HEK293 (cell line): ENCODE measurements around the gene VILL.

Experiments
- BCL11A ChIP-seq: fragments of 450-650 bp; formaldehyde crosslinking; IDR thresholded peaks from 2 replicates; pipeline ENCODE4 v1.5.1; 2016; ENCODE audit warnings: low read depth, missing biosample characterization, missing genetic modification characterization
- CTCF ChIP-seq: fragments of 450-650 bp; formaldehyde crosslinking; IDR thresholded peaks from 2 replicates; pipeline ENCODE4 v1.5.1; 2016; ENCODE audit warnings: missing biosample characterization, missing genetic modification characterization
- HOXA7 ChIP-seq: sonication (generic); formaldehyde crosslinking; IDR thresholded peaks from 2 replicates; pipeline ENCODE4 v1.8.1; 2022; ENCODE audit warnings: missing genetic modification reagents, borderline replicate concordance
- PATZ1 ChIP-seq: fragments of 450-650 bp; formaldehyde crosslinking; IDR thresholded peaks from 2 replicates; pipeline ENCODE4 v1.5.1; 2016; ENCODE audit warnings: missing biosample characterization, missing genetic modification characterization
- REST ChIP-seq: fragments of 450-650 bp; formaldehyde crosslinking; IDR thresholded peaks from 2 replicates; pipeline ENCODE4 v1.5.1; 2016; ENCODE audit warnings: missing biosample characterization, missing genetic modification characterization
- SALL2 ChIP-seq: fragments of 450-650 bp; formaldehyde crosslinking; IDR thresholded peaks from 2 replicates; pipeline ENCODE4 v1.5.0; 2017; ENCODE audit warnings: missing biosample characterization, mild to moderate bottlenecking, missing genetic modification characterization, borderline replicate concordance
- SP2 ChIP-seq: fragments of 450-650 bp; formaldehyde crosslinking; IDR thresholded peaks from 2 replicates; pipeline ENCODE4 v1.5.1; 2016; ENCODE audit warnings: missing biosample characterization, missing genetic modification characterization
- YY1 ChIP-seq: fragments of 450-650 bp; formaldehyde crosslinking; IDR thresholded peaks from 2 replicates; pipeline ENCODE4 v1.5.1; 2018; ENCODE audit warnings: missing biosample characterization, missing genetic modification characterization
- ZNF133 ChIP-seq: fragments of 450-650 bp; formaldehyde crosslinking; IDR thresholded peaks from 2 replicates; pipeline ENCODE4 v1.5.1; 2016; ENCODE audit warnings: missing biosample characterization, missing genetic modification characterization
- ZNF416 ChIP-seq: fragments of 450-650 bp; formaldehyde crosslinking; IDR thresholded peaks from 2 replicates; pipeline ENCODE4 v1.5.1; 2016; ENCODE audit warnings: missing biosample characterization, missing genetic modification characterization

GRCh38 chr3:38017445-38018295 lies 27.1 kb downstream of the VILL start:
- TF ChIP-seq CTCF (tag by site-specific recombination): no peak
- no peak for TF ChIP-seq REST (tag by site-specific recombination)
- TF ChIP-seq SP2: no peak
- no peak for TF ChIP-seq YY1
- TF ChIP-seq ZNF133 (tag by site-specific recombination): no peak
- no peak for TF ChIP-seq SALL2 (tag by site-specific recombination)
- no peak for TF ChIP-seq PATZ1
- no peak for TF ChIP-seq ZNF416 (tag by site-specific recombination)
- TF ChIP-seq BCL11A: no peak
- no peak for TF ChIP-seq HOXA7
